GM21786 (cell line): ENCODE results near the gene HYLS1.
"Not testable (repeated sequence)": the region's sequence is repeated elsewhere in the genome, so short reads cannot be mapped to it uniquely, and the experiment has no call there.

Experiments
- ATAC-seq: cut with Tn5 transposase; IDR thresholded peaks from one replicate; pipeline ENCODE4 v1.9.1; 2021; ENCODE audit not compliant: unreplicated experiment

The HYLS1 gene

GRCh38 chr11:125887373-125888324 is at the start of gene HYLS1:
HYLS1 (plus strand) TSS chr11:125887668; CDS start chr11:125899369, 11,701 bp downstream.
- ATAC-seq, result peak; percentile 85

GRCh38 chr11:125842321-125842948 is 45.0 kb upstream of the HYLS1 start:
- no peak for ATAC-seq

- no peak for ATAC-seq
These were observed 41.3 kb upstream of the HYLS1 start for GRCh38 chr11:125846188-125846587.

- not testable (repeated sequence) for ATAC-seq
These were observed 29.8 kb upstream of the HYLS1 start for GRCh38 chr11:125857670-125858069.

GRCh38 chr11:125862786-125863185 is 24.7 kb upstream of the HYLS1 start:
- ATAC-seq, result not testable (repeated sequence)

GRCh38 chr11:125865354-125865753 is 22.1 kb upstream of the HYLS1 start:
- not testable (repeated sequence) for ATAC-seq

- no peak for ATAC-seq
These were observed 17.9 kb upstream of the HYLS1 start for GRCh38 chr11:125869521-125869920.

- no peak for ATAC-seq
These were observed 15.9 kb upstream of the HYLS1 start for GRCh38 chr11:125871391-125872137.

- no peak for ATAC-seq
These were observed 15.4 kb upstream of the HYLS1 start for GRCh38 chr11:125872138-125872491.

GRCh38 chr11:125873881-125874555 is 13.4 kb upstream of the HYLS1 start:
- no peak for ATAC-seq

- peak; percentile 84 for ATAC-seq
These were observed 12.8 kb upstream of the HYLS1 start for GRCh38 chr11:125874556-125875124.

GRCh38 chr11:125881291-125881690 is 6.2 kb upstream of the HYLS1 start:
- no peak for ATAC-seq

GRCh38 chr11:125883375-125883774 is 4.1 kb upstream of the HYLS1 start:
- ATAC-seq, result no peak

GRCh38 chr11:125886997-125887372 is 483 bp upstream of the HYLS1 start:
- ATAC-seq, result peak; percentile 24

- ATAC-seq, result no peak
These were observed 3.1 kb downstream of the HYLS1 start for GRCh38 chr11:125890447-125891100.

- no peak for ATAC-seq
These were observed 4.6 kb downstream of the HYLS1 start for GRCh38 chr11:125892071-125892470.

- ATAC-seq, result no peak
These were observed 5.5 kb downstream of the HYLS1 start for GRCh38 chr11:125892994-125893393.

- no peak for ATAC-seq
These were observed 14.4 kb downstream of the HYLS1 start for GRCh38 chr11:125901872-125902271.

- ATAC-seq, result no peak
These were observed 14.9 kb downstream of the HYLS1 start for GRCh38 chr11:125902277-125902926.
